GM12878 (cell line): ENCODE results near the gene ADAM30. TPM values are rescaled to one million over a fixed set of nuclear protein-coding genes. Genes with fewer than 3 reads are reported as not detected.

ENCODE experiments used
- ATAC-seq: fragments of 200-7000 bp; cut with Tn5 transposase; 3 replicates; pipeline ENCODE4 v1.9.1; 2020; ENCODE audit warnings: mild to moderate bottlenecking, moderate library complexity
- BruUV-seq: library from RNA; stranded (reverse); fragments of 400-500 nt; replicated peaks from 2 replicates; lab custom pipeline; 2021; lab: Mats Ljungman, UMichigan
- CTCF ChIA-PET: fragments of 300-600 bp; sonication (Branson Sonifier 250); formaldehyde crosslinking; extraction: SDS; loops from one replicate; lab custom pipeline; 2021; ENCODE audit warnings: inconsistent platforms; lab: Yijun Ruan, JAX
- POLR2A ChIA-PET: fragments of 350-600 bp; formaldehyde crosslinking; extraction: SDS; loops from one replicate; lab custom pipeline; 2021; ENCODE audit warnings: inconsistent platforms; lab: Charles Lee
- RAD21 ChIA-PET: fragments of 300-600 bp; sonication (Branson Sonifier 250); formaldehyde crosslinking; loops from one replicate; lab custom pipeline; 2023; ENCODE audit warnings: antibody characterized with exemption; ENCODE audit not compliant: unreplicated experiment; lab: Charles Lee
- SMC1A ChIA-PET: fragments of 300-600 bp; sonication (Branson Sonifier 250); formaldehyde crosslinking; loops from one replicate; lab custom pipeline; 2023; ENCODE audit not compliant: unreplicated experiment, uncharacterized antibody; lab: Charles Lee
- DNase-seq: peaks from one replicate; pipeline ENCODE4 v3.0.0-alpha.2; 2011; ENCODE audit warnings: low read depth, low spot score
- FAIRE-seq: peaks from 3 replicates; lab custom pipeline; 2011; peaks lifted over from hg19 to GRCh38; lab: Jason Lieb, UNC
- H2AFZ ChIP-seq: 2 replicates; pipeline ENCODE4 v1.6.0; 2011; ENCODE audit warnings: low read depth, low read length, control low read depth; ENCODE audit not compliant: control insufficient read depth
- H3K27ac ChIP-seq: 2 replicates; pipeline ENCODE4 v1.5.1; 2011; ENCODE audit warnings: control low read depth; ENCODE audit not compliant: control insufficient read depth, insufficient read depth
- H3K27me3 ChIP-seq, 2 experiments: replicated peaks in 1 of 2; 2 replicates each; pipeline versions ENCODE4 v1.6.0 to v1.6.1; 2011; ENCODE audit warnings: low read length in 1 of 2; ENCODE audit not compliant: control insufficient read depth in 2 of 2, insufficient read depth in 2 of 2
- H3K36me3 ChIP-seq, 2 experiments: 2 replicates each; pipeline ENCODE4 v1.5.1; 2011; ENCODE audit warnings: low read length in 1 of 2; ENCODE audit not compliant: control insufficient read depth in 2 of 2, insufficient read depth in 2 of 2
- H3K4me1 ChIP-seq: 2 replicates; pipeline ENCODE4 v1.6.1; 2011; ENCODE audit warnings: mild to moderate bottlenecking, low read length, moderate library complexity, mixed read lengths; ENCODE audit not compliant: control insufficient read depth, insufficient read depth
- H3K4me2 ChIP-seq: 2 replicates; pipeline ENCODE4 v1.6.0; 2011; ENCODE audit warnings: control low read depth; ENCODE audit not compliant: control insufficient read depth, insufficient read depth
- H3K4me3 ChIP-seq: fragments of 200-600 bp; sonication (generic); 2 replicates; pipeline ENCODE4 v1.5.1; 2016
- H3K79me2 ChIP-seq: 2 replicates; pipeline ENCODE4 v1.6.0; 2011; ENCODE audit warnings: low read length; ENCODE audit not compliant: control insufficient read depth, insufficient read depth
- H3K9ac ChIP-seq: 2 replicates; pipeline ENCODE4 v1.8.0; 2011; ENCODE audit warnings: low read length, control low read depth, mixed read lengths; ENCODE audit not compliant: control insufficient read depth, insufficient read depth
- H3K9me3 ChIP-seq: replicated peaks from 3 replicates; pipeline ENCODE4 v1.5.1; 2011; ENCODE audit warnings: mild to moderate bottlenecking, low read length; ENCODE audit not compliant: control insufficient read depth, insufficient read depth
- H4K20me1 ChIP-seq: 2 replicates; pipeline ENCODE4 v1.6.0; 2011; ENCODE audit not compliant: control insufficient read depth, insufficient read depth
- ATF2 ChIP-seq: IDR thresholded peaks from 2 replicates; pipeline ENCODE4 v1.6.1; 2012; ENCODE audit warnings: low read length, inconsistent platforms
- CBFB ChIP-seq: IDR thresholded peaks from 2 replicates; pipeline ENCODE4 v1.6.1; 2016; ENCODE audit warnings: antibody characterized with exemption, low read depth
- HDGF ChIP-seq: fragments of 450-650 bp; IDR thresholded peaks from 2 replicates; pipeline ENCODE4 v1.6.1; 2016; ENCODE audit warnings: antibody characterized with exemption
- MYC ChIP-seq: IDR thresholded peaks from 2 replicates; pipeline ENCODE4 v1.6.1; 2011; ENCODE audit warnings: mild to moderate bottlenecking, low read length, moderate library complexity, inconsistent platforms; ENCODE audit not compliant: insufficient read depth, insufficient replicate concordance, insufficient read length, severe bottlenecking
- NBN ChIP-seq: fragments of 450-650 bp; IDR thresholded peaks from 2 replicates; pipeline ENCODE4 v1.6.1; 2016
- NRF1 ChIP-seq: conservative IDR thresholded peaks from 2 replicates; pipeline ENCODE4 v1.6.1; 2011; ENCODE audit warnings: mild to moderate bottlenecking, low read depth, low read length, improper control_type of control experiment
- SIN3A ChIP-seq: IDR thresholded peaks from 2 replicates; pipeline ENCODE4 v1.6.1; 2012; ENCODE audit warnings: low read depth, low read length, improper control_type of control experiment
- SMARCA5 ChIP-seq: fragments of 450-650 bp; IDR thresholded peaks from 2 replicates; pipeline ENCODE4 v1.6.1; 2017; ENCODE audit warnings: mild to moderate bottlenecking
- WGBS: methylation state at CpG from one replicate; pipeline ENCODE4 v1.1.6; 2016; ENCODE audit warnings: low lambda C conversion rate; ENCODE audit not compliant: insufficient replicate concordance, insufficient coverage; ENCODE audit errors: missing lambda C conversion rate; 5-methylcytosine and 5-hydroxymethylcytosine counted together
- in situ Hi-C: fragments of 300-500 bp; cut with MboI; formaldehyde crosslinking; loops from 9 replicates; pipeline ENCODE4 v1.14.3; 2018; ENCODE audit warnings: mixed read lengths
- intact Hi-C: fragments of 100-400 bp; cut with micrococcal nuclease; formaldehyde crosslinking; loops from one replicate; pipeline ENCODE4 v1.14.2; 2022; ENCODE audit not compliant: unreplicated experiment
- polyA plus RNA-seq, 11 experiments: library from polyadenylated mRNA; depleted of rRNA in 4 of 11; unstranded in 6 of 11; stranded (reverse) in 5 of 11; fragments of >200 nt; fragmentation: Nextera tagmentation in 4 of 11; fragmentation: Illumina TruSeq in 1 of 11; extraction: Ambion mirVana in 4 of 11; extraction: Trizol in 1 of 11; gene quantifications; 1 replicate in 1 of 11; 2 replicates in 10 of 11; pipeline versions ENCODE4 v1.2.1 to v1.2.3, GENCODE V29; 2011 to 2016; ENCODE audit warnings: inconsistent platforms in 2 of 11, missing spikeins in 2 of 11, low read depth in 1 of 11
- total RNA-seq, 4 experiments: library from RNA; depleted of rRNA in 3 of 4; stranded (reverse); fragments of >200 nt in 3 of 4; fragmentation: Illumina TruSeq in 1 of 4; extraction: Trizol in 1 of 4; gene quantifications; 2 replicates each; pipeline versions ENCODE4 v1.2.1 to v1.2.3, GENCODE V29; 2013 to 2021

Gene ADAM30
- total and polyA plus RNA-seq, 10 of the 15 experiments (the other 5 are each of a cell fraction or from before 2014, with no cell fraction given) = not detected

- Histone ChIP-seq H3K79me2 (no peaks in the 10 kb centered on the region), H4K20me1 (no peaks in the 10 kb centered on the region), H3K4me1 (no peaks in the 10 kb centered on the region), H2AFZ (no peak overlapping the region), H3K9ac (no peak overlapping the region), H3K27ac (no peak overlapping the region), H3K9me3 (no peaks in the 10 kb centered on the region), H3K4me3 (no peak overlapping the region), H3K27me3 (no peaks in the 10 kb centered on the region; a peak in 1 of 4 replicates), H3K4me2 (no peak overlapping the region), H3K36me3 (no peaks in the 10 kb centered on the region)
- ChIA-PET RAD21 (no interaction called here), POLR2A (no interaction called here), SMC1A (no interaction called here), CTCF (interaction anchor here (1.2 to 1.7 kb wide), 3 partner anchors 10 to 51 kb away, joined by 3 to 5 read pairs (median 4); no protein-coding TSS in a partner anchor)
- TF ChIP-seq CBFB = no peak
- TF ChIP-seq MYC = no peak
- intact Hi-C loops = no loop called here
- 87% methylated on average over 5 of the region's 5 CpGs for WGBS
- BruUV-seq = no TSS peak
- in situ Hi-C loops = loop anchor here (10.0 kb wide), 1 partner anchor 62 kb away; no protein-coding TSS in a partner anchor
- no peak for ATAC-seq
- FAIRE-seq = no peak
- DNase-seq = no peak
These were observed 40.9 kb upstream of the ADAM30 start for GRCh38 chr1:119937198-119937597.

GRCh38 chr1:119935915-119936314 is 39.6 kb upstream of the ADAM30 start:
- no peaks in the 10 kb centered on the region for H3K36me3 ChIP-seq
- H3K4me3 ChIP-seq = no peak overlapping the region
- FAIRE-seq (no peak), ATAC-seq (no peak), DNase-seq (no peak)
- ChIA-PET CTCF (interaction anchor here (1.2 to 1.7 kb wide), 4 partner anchors 11 to 50 kb away, joined by 3 to 5 read pairs (median 4); no protein-coding TSS in a partner anchor), POLR2A (no interaction called here), SMC1A (no interaction called here), RAD21 (no interaction called here)
- H3K9me3 ChIP-seq = no peaks in the 10 kb centered on the region
- no peak overlapping the region for H3K27ac ChIP-seq
- no peaks in the 10 kb centered on the region for H3K27me3 ChIP-seq
- in situ Hi-C loops = loop anchor here (10.0 kb wide), 1 partner anchor 61 kb away; no protein-coding TSS in a partner anchor
- H3K9ac ChIP-seq = no peak overlapping the region
- intact Hi-C loops = no loop called here
- no peaks in the 10 kb centered on the region for H3K4me1 ChIP-seq
- no peak overlapping the region for H2AFZ ChIP-seq
- H3K79me2 ChIP-seq = no peaks in the 10 kb centered on the region
- TF ChIP-seq ATF2 = no peak
- TF ChIP-seq NBN = no peak
- no peak for TF ChIP-seq HDGF
- TF ChIP-seq SIN3A = no peak
- no peak for TF ChIP-seq NRF1
- TF ChIP-seq SMARCA5 = no peak
- no peak for TF ChIP-seq MYC
- no peak overlapping the region for H3K4me2 ChIP-seq
- BruUV-seq = no TSS peak
- WGBS = 83% methylated on average over 2 of the region's 2 CpGs
- H4K20me1 ChIP-seq = no peaks in the 10 kb centered on the region
